Caco-2 (cell line): ENCODE results near the gene EMILIN1. TPM values are rescaled to one million over a fixed set of nuclear protein-coding genes. Genes with fewer than 3 reads are reported as not detected.

Experiments used
- BruUV-seq: library from RNA; stranded (reverse); fragments of 400-500 nt; replicated peaks from 2 replicates; lab custom pipeline; 2021; lab: Mats Ljungman, UMichigan
- CTCF ChIA-PET: fragments of 300-600 bp; sonication (Branson Sonifier 250); formaldehyde crosslinking; loops from one replicate; lab custom pipeline; 2022; ENCODE audit warnings: antibody characterized with exemption; lab: Charles Lee
- POLR2A ChIA-PET: fragments of 300-600 bp; sonication (Branson Sonifier 250); formaldehyde crosslinking; loops from one replicate; lab custom pipeline; 2022; ENCODE audit warnings: antibody characterized with exemption; lab: Charles Lee
- DNase-seq, 2 experiments: peaks; one replicate each; pipeline versions ENCODE4 v3.0.0 to v3.0.0-alpha.2; 2020 to 2022
- H3K27me3 ChIP-seq: replicated peaks from 2 replicates; pipeline ENCODE4 v1.6.0; 2011; ENCODE audit warnings: low read length; ENCODE audit not compliant: control insufficient read depth, insufficient read depth
- H3K36me3 ChIP-seq: 2 replicates; pipeline ENCODE4 v1.5.1; 2011; ENCODE audit warnings: low read length; ENCODE audit not compliant: control insufficient read depth, insufficient read depth
- H3K4me1 ChIP-seq: fragments of 250-450 bp; sonication (Bioruptor Pico); 2 replicates; pipeline ENCODE4 v1.5.1; 2020; ENCODE audit warnings: mild to moderate bottlenecking
- H3K4me3 ChIP-seq: 2 replicates; pipeline ENCODE4 v1.5.1; 2011; ENCODE audit warnings: low read depth, mild to moderate bottlenecking, control low read depth, low read length
- H3K9me3 ChIP-seq: fragments of 250-450 bp; sonication (Bioruptor Pico); 2 replicates; pipeline ENCODE4 v1.5.1; 2020; ENCODE audit warnings: mild to moderate bottlenecking, moderate library complexity
- H3K27ac Mint-ChIP-seq: one replicate; pipeline ENCODE4 v1.8.0; 2022; ENCODE audit warnings: mixed read lengths; ENCODE audit not compliant: unreplicated experiment
- H3K27me3 Mint-ChIP-seq: one replicate; pipeline ENCODE4 v1.8.0; 2022; ENCODE audit warnings: mixed read lengths; ENCODE audit not compliant: insufficient read depth, unreplicated experiment
- H3K36me3 Mint-ChIP-seq: one replicate; pipeline ENCODE4 v1.8.0; 2022; ENCODE audit warnings: mild to moderate bottlenecking, mixed read lengths; ENCODE audit not compliant: insufficient read depth, unreplicated experiment
- H3K4me1 Mint-ChIP-seq: one replicate; pipeline ENCODE4 v1.8.0; 2022; ENCODE audit warnings: low read depth, mixed read lengths; ENCODE audit not compliant: unreplicated experiment
- H3K4me3 Mint-ChIP-seq: one replicate; pipeline ENCODE4 v1.8.0; 2022; ENCODE audit warnings: mild to moderate bottlenecking, moderate library complexity, mixed read lengths; ENCODE audit not compliant: unreplicated experiment
- H3K9me3 Mint-ChIP-seq: one replicate; pipeline ENCODE4 v1.8.0; 2022; ENCODE audit warnings: mixed read lengths; ENCODE audit not compliant: unreplicated experiment
- CTCF ChIP-seq, 2 experiments: fragments of 200-600 bp in 1 of 2; IDR thresholded peaks; 1 replicate in 1 of 2; 2 replicates in 1 of 2; pipeline versions ENCODE4 v1.5.1 to v1.8.0; 2011 to 2022; ENCODE audit warnings: antibody characterized with exemption in 1 of 2, control low read depth in 1 of 2, inconsistent platforms in 1 of 2, low read depth in 1 of 2, low read length in 1 of 2, mild to moderate bottlenecking in 1 of 2, moderate library complexity in 1 of 2; ENCODE audit not compliant: insufficient read depth in 1 of 2, severe bottlenecking in 1 of 2, unreplicated experiment in 1 of 2
- intact Hi-C: fragments of 100-400 bp; cut with micrococcal nuclease; formaldehyde crosslinking; loops from one replicate; pipeline ENCODE4 v1.10.0; 2022; ENCODE audit not compliant: unreplicated experiment
- total RNA-seq: library from RNA; stranded (reverse); gene quantifications from 2 replicates; pipeline ENCODE4 v1.2.3, GENCODE V29; 2022

Gene EMILIN1
- total RNA-seq, 1 experiment from 2014 or later: 0.43 TPM

GRCh38 chr2:27091746-27092695 is 13.6 kb downstream of the EMILIN1 start:
- Mint-ChIP-seq H3K27ac (no peak overlapping the region), H3K4me1 (peaks cover 16% of the 10 kb centered on the region), H3K36me3 (no peaks in the 10 kb centered on the region), H3K4me3 (no peak overlapping the region), H3K9me3 (no peaks in the 10 kb centered on the region), H3K27me3 (no peaks in the 10 kb centered on the region)
- no TSS peak for BruUV-seq
- ChIA-PET CTCF (interaction anchor here (0.6 kb wide), 1 partner anchor 140 kb away, joined by 3 read pairs; no protein-coding TSS in a partner anchor), POLR2A (no interaction called here)
- Histone ChIP-seq H3K9me3 (no peaks in the 10 kb centered on the region), H3K27me3 (no peaks in the 10 kb centered on the region), H3K4me1 (peaks cover 30% of the 10 kb centered on the region), H3K4me3 (no peak overlapping the region), H3K36me3 (no peaks in the 10 kb centered on the region)
- TF ChIP-seq CTCF (IDR thresholded peaks at IDR 0.05; ENCODE audit: insufficient read depth in 1 of 2, low read depth in 1 of 2, low read length in 1 of 2, severe bottlenecking in 1 of 2, unreplicated experiment in 1 of 2): no peak
- intact Hi-C loops: loop anchor here (10.0 kb wide), 1 partner anchor 193 kb away; the partner anchor contains the start of gene TRIM54
- DNase-seq: no peak

GRCh38 chr2:27092696-27093429 is 14.4 kb downstream of the EMILIN1 start:
- CTCF ChIA-PET: interaction anchor here (1.6 kb wide), 1 partner anchor 99 kb away, joined by 6 read pairs; no protein-coding TSS in a partner anchor
- H3K4me1 ChIP-seq: peaks cover 30% of the 10 kb centered on the region
- H3K27ac Mint-ChIP-seq: no peak overlapping the region

More at GRCh38 chr2:27092696-27093429, 14.4 kb downstream of the EMILIN1 start:
- no peak for DNase-seq
- no peaks in the 10 kb centered on the region for H3K36me3 ChIP-seq
- H3K4me3 ChIP-seq: no peak overlapping the region
- peaks cover 11% of the 10 kb centered on the region for H3K4me1 Mint-ChIP-seq
- TF ChIP-seq CTCF (IDR thresholded peaks at IDR 0.05; ENCODE audit: insufficient read depth in 1 of 2, low read depth in 1 of 2, low read length in 1 of 2, severe bottlenecking in 1 of 2, unreplicated experiment in 1 of 2): no peak
- no peaks in the 10 kb centered on the region for H3K9me3 ChIP-seq
- H3K27me3 Mint-ChIP-seq: no peaks in the 10 kb centered on the region
- no peaks in the 10 kb centered on the region for H3K27me3 ChIP-seq
- intact Hi-C loops: loop anchor here (10.0 kb wide), 1 partner anchor 192 kb away; the partner anchor contains the start of gene TRIM54
- no peaks in the 10 kb centered on the region for H3K36me3 Mint-ChIP-seq
- H3K4me3 Mint-ChIP-seq: no peak overlapping the region
- POLR2A ChIA-PET: no interaction called here
- BruUV-seq: no TSS peak
- H3K9me3 Mint-ChIP-seq: no peaks in the 10 kb centered on the region
